ENCODE data around the gene CCDC9.

CCDC9 gene

DNA sequence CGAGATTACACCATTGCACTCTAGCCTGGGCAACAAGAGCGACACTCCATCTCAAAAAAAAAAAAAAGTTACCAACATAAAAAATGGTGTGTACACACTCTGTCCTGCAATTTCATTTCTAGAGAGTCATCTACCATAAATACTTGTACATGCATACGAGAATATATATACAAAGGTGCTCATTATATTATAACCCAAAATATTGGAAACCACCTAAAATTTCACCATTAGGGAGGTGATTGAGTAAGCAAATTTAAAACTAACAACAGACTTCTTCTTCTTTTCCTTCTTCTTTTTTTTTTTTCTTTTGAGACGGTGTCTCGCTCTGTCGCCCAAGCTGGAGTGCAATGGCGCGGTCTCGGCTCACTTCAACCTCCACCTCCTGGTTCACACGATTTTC is 45.9 kb downstream of the CCDC9 start:
- no peak for DNase-seq

DNA sequence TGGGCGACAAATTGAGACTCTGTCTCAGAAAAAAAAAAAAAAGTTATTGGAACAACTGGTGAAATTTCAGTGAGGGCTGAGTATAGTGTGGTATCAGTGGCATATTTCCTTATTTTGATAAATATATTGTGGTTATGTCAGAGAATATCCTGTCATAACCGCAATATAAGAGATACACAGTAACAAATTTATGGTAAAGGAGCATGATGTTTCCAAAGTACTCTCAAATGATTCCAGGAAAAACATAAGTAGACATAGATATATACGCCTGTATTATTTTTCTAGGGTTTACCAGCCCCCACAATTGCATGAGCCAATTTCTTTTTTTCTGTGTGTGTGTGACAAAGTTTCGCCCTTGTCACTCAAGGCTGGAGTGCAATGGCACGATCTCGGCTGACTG is 47.6 kb downstream of the CCDC9 start:
- no peak for DNase-seq

DNA sequence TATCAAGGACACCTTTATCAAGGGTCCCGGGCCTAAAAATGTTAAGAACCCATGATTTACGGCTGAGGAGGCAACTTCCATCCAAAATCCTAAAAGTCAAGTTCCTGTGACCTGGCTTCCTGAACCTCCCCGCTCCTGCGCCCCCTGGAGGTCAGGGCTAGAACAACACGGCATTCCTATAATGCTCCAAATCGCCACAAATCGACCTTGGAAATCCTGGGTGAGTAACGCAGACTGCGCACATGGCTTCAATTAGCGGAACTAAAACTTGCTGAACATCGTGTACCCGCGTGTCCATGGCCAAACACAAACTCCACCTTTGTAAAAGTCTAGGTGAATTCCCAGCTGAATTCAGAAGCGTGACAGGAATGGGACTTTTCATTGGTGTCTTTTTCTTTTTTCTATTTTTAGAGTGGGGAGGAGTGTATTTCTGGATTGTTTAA is 49.0 kb downstream of the CCDC9 start:
- peak; percentile 71 for DNase-seq

DNA sequence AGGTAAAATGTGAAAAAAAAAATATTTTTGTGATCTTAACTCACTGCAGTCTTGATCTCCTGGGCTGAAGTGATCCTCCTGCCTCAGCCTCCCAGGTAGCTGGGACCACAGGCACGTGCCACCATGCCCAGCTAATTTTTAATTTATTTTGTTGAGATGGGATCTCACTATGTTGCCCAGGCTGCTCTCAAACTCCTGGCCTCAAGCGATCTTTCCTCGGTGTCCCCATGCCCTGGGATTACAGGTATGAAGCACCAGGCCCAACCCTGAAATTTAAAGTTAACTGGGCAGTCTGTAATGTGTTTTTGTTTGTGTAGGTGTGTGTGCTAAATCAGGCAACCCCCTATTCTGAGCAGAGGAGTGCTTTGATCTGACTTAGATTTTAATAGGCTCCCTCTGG is 50.0 kb downstream of the CCDC9 start:
- no peak for DNase-seq

DNA sequence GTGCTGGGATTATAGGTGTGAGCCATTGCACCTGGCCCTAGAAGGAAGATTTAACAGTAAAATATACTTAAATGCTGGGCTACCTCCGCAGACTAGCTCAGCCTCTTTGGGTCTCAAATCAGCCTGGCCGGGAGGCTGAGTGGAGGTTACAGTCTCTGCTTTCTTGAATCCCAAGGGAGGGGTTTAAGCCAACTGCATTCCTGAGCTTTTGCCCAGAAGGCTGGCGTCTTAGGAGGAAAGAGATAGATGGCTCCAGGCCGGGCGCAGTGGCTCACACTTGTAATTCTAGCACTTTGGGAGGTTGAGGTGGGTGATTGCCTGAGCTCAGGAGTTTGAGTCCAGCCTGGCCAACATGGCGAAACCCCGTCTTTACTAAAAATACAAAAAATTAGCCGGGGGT is 52.7 kb downstream of the CCDC9 start:
- no peak for DNase-seq

DNA sequence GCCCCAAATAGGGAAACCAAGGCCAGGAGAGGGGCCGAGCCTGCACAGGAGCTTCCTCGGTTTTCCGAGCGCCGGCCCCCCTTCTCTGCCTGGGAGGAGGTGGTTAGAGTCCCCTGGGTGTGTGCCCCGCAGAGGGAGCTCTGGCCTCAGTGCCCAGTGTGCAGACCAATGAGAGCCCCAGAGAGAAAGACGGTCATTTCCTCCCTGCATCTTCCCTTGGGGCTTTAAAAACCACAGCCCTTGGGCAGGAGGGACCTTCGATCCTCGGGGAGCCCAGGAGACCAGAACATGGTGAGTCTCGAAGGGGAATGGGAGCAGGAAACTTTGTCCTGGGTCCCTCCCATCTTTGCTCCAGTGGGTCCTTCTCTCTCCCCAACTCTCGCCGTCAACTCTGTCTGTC is 53.3 kb downstream of the CCDC9 start, which contains the start of gene C5AR1:
TSS of gene C5AR1 (plus strand) at position 254 of the 400 bp plus-strand sequence. CDS start at position 289, 35 bp downstream.
- no peak for DNase-seq

DNA sequence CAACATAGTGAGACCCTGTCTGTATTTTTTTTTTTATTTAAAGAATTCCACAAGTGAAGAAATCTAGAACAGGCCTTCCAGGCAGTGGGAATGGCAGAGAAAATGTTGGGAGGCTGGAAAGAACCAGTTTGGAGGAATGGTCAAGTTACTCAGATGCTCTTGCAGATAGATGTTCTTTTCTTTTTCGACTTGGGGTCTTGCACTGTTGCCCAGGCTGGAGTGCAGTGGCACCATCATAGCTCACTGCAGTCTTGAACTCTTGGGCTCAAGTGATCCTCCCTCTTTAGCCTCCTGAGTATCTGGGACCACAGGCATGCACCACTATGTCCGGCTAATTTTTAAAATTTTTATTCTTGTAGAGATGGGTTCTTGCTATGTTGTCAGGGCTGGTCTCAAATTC is 54.0 kb downstream of the CCDC9 start:
- DNase-seq, result no peak

DNA sequence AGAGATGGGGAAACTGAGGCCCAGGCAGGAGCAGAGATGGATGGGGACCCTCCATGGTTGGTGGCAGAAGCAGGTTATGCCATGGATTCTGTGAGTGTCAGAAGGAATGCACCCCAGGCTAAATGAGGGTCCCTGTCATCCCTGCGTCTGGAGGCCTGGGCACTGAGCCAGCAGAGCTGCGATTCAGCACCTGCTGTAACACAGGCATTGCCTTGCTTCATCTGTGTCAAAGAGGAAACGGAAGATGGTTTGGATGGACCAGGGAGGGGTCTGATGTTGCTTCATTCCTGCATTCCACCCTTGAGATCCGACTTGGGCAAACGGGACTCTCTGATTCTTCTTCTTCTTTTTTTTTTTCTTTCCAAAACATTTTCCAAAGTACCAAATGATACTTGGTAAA is 54.5 kb downstream of the CCDC9 start:
- DNase-seq, result no peak

DNA sequence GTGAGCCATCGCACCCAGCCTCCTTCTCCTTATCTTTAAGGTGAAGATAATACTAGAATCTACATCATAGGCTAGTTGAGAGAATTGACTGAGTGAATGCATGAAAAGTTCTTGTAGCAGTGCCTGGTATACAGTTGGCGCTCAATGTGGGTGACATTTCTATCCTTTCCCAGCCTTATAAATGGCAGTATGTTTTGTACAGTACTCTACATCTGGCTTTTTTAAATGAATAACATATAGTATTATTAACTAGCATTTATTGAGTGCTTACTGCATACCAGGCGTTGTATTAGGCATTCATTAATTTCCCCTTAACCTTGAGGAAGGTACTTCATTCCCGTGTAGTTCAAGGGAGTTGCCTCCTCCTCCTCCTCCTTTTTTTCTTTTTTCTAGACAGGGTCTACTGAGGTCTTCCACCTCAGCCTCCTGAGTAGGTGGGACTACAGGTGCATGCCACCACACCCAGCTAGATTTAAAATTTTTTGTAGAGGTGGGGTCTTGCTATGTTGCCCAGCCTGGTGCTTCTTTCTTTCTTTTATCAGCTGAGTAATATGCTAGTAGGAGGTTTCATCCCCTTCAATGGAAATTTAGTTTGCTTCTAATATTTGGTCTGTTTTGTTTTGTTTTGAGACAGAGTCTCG is 56.2 kb downstream of the CCDC9 start:
- no peak for DNase-seq

DNA sequence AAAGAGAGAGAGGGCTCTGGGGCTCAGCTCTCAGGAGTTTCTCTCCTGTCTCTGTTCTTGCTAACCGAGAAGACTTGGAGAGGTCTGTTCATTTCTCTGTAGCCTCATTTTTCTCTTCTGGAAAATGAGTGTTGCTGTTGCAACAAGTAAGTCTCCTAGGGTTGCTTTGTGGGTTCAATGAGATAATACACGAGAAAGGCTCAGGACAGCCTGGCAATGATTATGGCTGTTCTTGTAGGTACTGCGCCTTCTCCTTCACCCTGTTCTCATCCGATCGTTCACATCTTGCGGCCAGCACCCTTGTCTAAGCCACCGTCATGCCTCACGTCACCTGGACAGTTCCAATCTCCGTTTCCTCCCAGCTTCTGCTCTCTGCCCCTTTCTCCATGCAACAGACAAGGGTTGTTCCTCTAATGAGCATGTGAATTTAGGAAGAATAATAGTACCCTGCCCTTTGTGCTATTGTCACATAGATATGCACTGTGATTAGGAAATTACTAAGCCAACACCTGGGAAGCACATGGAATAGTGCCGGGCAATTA is 57.5 kb downstream of the CCDC9 start:
- DNase-seq, result no peak

DNA sequence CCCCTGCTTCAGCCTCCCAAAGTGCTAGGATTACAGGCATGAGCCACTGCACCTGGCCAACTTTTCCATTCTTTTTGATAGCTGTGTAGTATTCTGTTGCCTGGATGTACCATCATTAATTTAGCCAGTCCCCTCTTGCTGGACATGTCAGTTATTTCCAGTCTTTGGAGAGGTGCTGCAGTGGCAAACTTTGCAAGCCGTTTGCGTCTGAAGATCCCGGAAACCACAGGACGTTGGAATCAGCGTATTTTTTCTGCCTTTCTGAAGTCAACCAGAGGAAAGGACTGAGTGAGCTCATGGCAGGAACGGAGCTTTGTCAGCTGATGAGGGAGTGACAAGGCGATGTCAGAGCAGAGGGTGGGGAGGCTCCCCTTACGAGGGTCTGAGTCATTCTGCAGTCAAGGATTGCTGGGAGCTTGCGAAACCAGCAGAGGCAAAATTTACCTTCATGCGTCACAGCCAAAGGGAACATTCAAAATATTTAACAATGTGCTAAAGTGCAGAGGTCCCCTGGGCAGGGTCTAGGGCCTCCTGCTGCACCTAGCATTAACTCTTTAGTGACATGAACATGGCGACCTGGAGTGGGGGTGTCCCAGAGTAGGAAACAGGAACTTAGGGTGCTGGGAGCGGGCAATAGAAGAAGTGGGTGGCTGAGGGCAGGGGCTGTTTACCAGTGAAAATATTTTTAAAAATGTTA is 58.9 kb downstream of the CCDC9 start:
- peak; percentile 41 for DNase-seq

DNA sequence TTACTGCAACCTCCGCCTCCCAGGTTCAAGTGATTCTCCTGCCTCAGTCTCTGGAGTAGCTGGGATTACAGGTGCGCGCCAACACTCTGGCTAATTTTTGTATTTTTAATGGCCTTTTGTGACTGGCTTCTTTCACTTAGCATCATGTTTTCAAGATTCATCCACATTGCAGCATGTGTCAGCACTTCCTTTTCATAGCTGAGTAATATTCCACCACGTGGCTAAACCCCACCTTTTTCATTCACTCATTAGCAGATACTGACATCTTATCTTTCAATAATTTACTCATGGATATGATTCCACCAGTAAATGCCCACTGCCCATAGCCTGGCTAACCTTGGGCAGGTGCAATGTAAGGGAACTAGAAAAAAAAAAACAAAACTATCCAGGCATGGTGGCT is 60.2 kb downstream of the CCDC9 start:
- DNase-seq, result no peak

DNA sequence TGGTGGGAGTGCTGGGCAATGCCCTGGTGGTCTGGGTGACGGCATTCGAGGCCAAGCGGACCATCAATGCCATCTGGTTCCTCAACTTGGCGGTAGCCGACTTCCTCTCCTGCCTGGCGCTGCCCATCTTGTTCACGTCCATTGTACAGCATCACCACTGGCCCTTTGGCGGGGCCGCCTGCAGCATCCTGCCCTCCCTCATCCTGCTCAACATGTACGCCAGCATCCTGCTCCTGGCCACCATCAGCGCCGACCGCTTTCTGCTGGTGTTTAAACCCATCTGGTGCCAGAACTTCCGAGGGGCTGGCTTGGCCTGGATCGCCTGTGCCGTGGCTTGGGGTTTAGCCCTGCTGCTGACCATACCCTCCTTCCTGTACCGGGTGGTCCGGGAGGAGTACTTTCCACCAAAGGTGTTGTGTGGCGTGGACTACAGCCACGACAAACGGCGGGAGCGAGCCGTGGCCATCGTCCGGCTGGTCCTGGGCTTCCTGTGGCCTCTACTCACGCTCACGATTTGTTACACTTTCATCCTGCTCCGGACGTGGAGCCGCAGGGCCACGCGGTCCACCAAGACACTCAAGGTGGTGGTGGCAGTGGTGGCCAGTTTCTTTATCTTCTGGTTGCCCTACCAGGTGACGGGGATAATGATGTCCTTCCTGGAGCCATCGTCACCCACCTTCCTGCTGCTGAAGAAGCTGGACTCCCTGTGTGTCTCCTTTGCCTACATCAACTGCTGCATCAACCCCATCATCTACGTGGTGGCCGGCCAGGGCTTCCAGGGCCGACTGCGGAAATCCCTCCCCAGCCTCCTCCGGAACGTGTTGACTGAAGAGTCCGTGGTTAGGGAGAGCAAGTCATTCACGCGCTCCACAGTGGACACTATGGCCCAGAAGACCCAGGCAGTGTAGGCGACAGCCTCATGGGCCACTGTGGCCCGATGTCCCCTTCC is 63.9 kb downstream of the CCDC9 start:
- no peak for DNase-seq

Measured in stimulated activated CD4-positive, alpha-beta T cell treated with anti-CD3 and anti-CD28 coated beads, Interleukin-15, amount 100 ng/mL, for 24 hours (primary cell).